Measurements from ENCODE around the gene ATPAF2.

GRCh38 chr17:18019838-18020154 is 19.2 kb downstream of the ATPAF2 start:
- TF ChIP-seq JUND (IDR thresholded peaks at IDR 0.05) (no peak), FOXA2 (IDR thresholded peaks at IDR 0.05) (no peak), CTCF (IDR thresholded peaks at IDR 0.05; ENCODE audit: low read depth, low read length, missing input control) (no peak), ATF3 (IDR thresholded peaks at IDR 0.05) (no peak), YY1 (IDR thresholded peaks at IDR 0.05) (no peak), TAF1 (conservative IDR thresholded peaks at IDR 0.05) (no peak)
- TF ChIP-seq, protein P1, sequence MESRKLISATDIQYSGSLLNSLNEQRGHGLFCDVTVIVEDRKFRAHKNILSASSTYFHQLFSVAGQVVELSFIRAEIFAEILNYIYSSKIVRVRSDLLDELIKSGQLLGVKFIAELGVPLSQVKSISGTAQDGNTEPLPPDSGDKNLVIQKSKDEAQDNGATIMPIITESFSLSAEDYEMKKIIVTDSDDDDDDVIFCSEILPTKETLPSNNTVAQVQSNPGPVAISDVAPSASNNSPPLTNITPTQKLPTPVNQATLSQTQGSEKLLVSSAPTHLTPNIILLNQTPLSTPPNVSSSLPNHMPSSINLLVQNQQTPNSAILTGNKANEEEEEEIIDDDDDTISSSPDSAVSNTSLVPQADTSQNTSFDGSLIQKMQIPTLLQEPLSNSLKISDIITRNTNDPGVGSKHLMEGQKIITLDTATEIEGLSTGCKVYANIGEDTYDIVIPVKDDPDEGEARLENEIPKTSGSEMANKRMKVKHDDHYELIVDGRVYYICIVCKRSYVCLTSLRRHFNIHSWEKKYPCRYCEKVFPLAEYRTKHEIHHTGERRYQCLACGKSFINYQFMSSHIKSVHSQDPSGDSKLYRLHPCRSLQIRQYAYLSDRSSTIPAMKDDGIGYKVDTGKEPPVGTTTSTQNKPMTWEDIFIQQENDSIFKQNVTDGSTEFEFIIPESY (IDR thresholded peaks at IDR 0.05), result no peak
- TF ChIP-seq, protein P2, sequence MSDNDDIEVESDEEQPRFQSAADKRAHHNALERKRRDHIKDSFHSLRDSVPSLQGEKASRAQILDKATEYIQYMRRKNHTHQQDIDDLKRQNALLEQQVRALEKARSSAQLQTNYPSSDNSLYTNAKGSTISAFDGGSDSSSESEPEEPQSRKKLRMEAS (IDR thresholded peaks at IDR 0.05), result no peak
